IPS-18a (cell line): ENCODE data around the gene ACKR2.

Source experiments
- H3K27ac ChIP-seq: one replicate; pipeline ENCODE4 v1.5.1; 2013; ENCODE audit warnings: low read length
- H3K27me3 ChIP-seq: one replicate; pipeline ENCODE4 v1.6.1; 2013; ENCODE audit warnings: mild to moderate bottlenecking, low read length; ENCODE audit not compliant: control insufficient read depth, insufficient read depth
- H3K36me3 ChIP-seq: one replicate; pipeline ENCODE4 v1.6.1; 2013; ENCODE audit warnings: low read depth, low read length; ENCODE audit not compliant: control insufficient read depth
- H3K4me1 ChIP-seq: one replicate; pipeline ENCODE4 v1.6.1; 2013; ENCODE audit warnings: low read depth, low read length; ENCODE audit not compliant: control insufficient read depth
- H3K4me3 ChIP-seq: one replicate; pipeline ENCODE4 v1.5.1; 2013; ENCODE audit warnings: low read length
- H3K9ac ChIP-seq: one replicate; pipeline ENCODE4 v1.6.1; 2013; ENCODE audit warnings: mild to moderate bottlenecking, low read length, moderate library complexity
- H3K9me3 ChIP-seq: one replicate; pipeline ENCODE4 v1.6.1; 2013; ENCODE audit warnings: low read depth, low read length; ENCODE audit not compliant: control insufficient read depth

Gene ACKR2

DNA sequence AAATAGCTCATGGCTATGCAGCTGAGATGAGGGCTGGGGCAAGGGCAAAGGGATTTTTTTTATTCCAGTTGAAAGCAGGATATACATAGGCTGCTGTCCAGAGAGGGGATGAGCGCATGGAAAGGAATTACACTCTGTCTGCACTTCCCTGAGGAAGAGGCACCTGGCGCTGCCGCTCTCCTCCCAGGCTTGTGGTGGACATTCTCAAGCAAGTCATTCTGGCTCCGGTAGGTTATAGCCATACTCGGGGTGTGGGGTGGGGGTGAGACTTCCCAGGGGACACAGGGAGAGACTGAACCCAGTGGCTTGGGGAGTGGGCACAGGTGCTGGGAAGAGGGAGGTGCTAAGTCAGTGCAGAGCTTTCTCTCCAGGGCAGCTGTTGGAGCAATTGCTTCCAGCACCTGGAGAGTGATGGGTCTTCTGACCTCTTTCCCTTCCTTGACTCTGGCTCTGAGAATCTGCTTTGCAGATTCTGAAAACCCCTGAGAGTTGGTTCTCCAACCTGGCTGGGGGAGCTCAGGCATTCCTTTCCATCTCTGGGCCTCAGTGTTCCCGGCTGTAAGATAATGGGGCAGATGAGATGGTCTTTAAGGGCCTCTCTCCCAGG is 42.1 kb downstream of the ACKR2 start:
- H3K9me3 ChIP-seq = no peaks in the 10 kb centered on the region
- H3K9ac ChIP-seq = no peak overlapping the region
- H3K36me3 ChIP-seq = no peaks in the 10 kb centered on the region
- no peaks in the 10 kb centered on the region for H3K4me1 ChIP-seq
- no peaks in the 10 kb centered on the region for H3K27me3 ChIP-seq
- H3K4me3 ChIP-seq = no peak overlapping the region
- H3K27ac ChIP-seq = no peak overlapping the region

DNA sequence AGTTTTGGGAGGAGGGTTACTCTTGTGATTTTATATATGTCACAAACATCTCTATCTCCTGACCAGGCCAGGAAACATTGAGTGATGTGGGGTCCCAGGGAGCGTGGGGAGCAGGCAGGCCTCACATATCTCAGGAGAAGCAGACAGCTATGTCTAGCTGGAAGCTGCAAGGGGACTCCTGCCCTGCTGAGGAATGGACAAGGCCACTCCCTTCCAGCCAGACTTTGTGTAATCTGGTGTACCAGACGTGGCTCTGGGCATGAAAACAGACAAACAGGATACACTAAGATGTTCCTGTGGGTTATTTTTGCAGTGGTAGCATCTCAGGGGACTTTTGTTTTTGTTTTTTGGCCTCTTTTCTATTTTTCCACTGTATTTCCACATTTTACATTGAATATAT is 43.2 kb downstream of the ACKR2 start:
- Histone ChIP-seq H3K9me3 (no peaks in the 10 kb centered on the region), H3K4me1 (no peaks in the 10 kb centered on the region), H3K27ac (no peak overlapping the region), H3K4me3 (no peak overlapping the region), H3K9ac (no peak overlapping the region), H3K36me3 (no peaks in the 10 kb centered on the region), H3K27me3 (no peaks in the 10 kb centered on the region)

DNA sequence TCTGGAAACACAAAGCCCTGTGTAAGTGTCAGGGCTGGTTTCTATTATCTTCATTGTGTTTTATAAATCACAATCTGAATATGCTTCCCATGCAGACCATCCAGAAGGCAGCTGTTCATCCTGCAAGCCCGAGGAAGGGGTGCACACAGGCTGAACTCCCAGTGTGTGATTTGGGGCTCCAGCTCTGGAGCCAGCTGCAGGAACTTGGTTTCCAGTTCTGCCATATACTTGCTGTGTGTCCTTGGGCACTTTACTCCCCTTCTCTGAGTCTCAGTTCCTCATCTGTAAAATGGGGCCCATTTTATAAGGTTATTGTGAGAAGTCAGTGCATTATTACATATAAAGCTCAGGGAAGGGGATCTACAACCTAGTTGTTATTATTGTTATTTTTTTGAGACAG is 43.8 kb downstream of the ACKR2 start:
- no peaks in the 10 kb centered on the region for H3K4me1 ChIP-seq
- H3K9ac ChIP-seq = no peak overlapping the region
- H3K36me3 ChIP-seq = no peaks in the 10 kb centered on the region

DNA sequence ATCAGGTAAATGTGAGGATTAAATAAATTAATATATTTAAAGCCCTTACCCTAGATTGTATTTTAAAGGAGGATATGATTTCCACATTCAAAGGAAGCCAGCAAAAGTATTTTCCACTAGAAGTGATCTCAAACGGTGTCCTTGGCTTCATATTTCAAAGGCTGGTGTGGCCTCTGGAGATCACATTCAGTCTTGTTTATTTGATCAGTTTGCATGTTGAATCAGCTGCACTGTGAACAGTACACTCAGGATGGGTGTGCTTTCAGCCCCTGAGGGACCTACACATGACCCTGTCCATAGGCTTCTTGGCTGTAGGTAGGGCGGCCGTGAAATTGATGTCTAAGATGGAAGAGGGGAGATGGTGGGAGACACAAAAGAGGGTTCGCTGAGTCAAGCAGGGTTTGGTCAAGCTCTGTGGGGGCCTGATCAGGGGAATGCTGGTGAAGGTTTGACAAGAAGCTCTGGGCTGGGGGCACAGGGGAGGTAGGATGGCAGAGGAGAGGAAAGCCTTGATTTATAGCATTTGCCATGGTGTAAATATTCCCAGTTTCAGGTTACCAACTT is 44.6 kb downstream of the ACKR2 start:
- Histone ChIP-seq H3K36me3 (no peaks in the 10 kb centered on the region), H3K4me1 (no peaks in the 10 kb centered on the region), H3K9ac (no peak overlapping the region), H3K9me3 (no peaks in the 10 kb centered on the region), H3K4me3 (no peak overlapping the region), H3K27me3 (no peaks in the 10 kb centered on the region), H3K27ac (no peak overlapping the region)

More for the DNA sequence above, 43.8 kb downstream of the ACKR2 start:
- H3K27ac ChIP-seq = no peak overlapping the region
- H3K27me3 ChIP-seq = no peaks in the 10 kb centered on the region
- H3K9me3 ChIP-seq = no peaks in the 10 kb centered on the region
- H3K4me3 ChIP-seq = no peak overlapping the region

DNA sequence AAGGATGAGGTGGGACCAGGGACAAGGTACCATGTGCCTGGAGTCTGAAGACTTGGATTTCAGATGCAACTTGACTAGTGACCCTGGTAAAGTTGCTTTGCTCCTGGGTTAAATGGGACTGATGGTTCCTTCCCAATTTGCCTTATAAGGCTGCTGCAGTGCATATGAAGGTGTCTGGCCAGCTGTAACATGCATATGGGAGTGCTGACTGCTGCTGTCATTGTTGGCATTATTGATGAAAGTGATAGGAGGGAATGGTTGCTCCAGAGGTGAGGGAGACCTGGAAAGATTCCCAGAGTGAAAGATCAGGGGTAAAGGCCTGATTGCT is 45.9 kb downstream of the ACKR2 start:
- Histone ChIP-seq H3K27me3 (no peaks in the 10 kb centered on the region), H3K9ac (no peak overlapping the region)

DNA sequence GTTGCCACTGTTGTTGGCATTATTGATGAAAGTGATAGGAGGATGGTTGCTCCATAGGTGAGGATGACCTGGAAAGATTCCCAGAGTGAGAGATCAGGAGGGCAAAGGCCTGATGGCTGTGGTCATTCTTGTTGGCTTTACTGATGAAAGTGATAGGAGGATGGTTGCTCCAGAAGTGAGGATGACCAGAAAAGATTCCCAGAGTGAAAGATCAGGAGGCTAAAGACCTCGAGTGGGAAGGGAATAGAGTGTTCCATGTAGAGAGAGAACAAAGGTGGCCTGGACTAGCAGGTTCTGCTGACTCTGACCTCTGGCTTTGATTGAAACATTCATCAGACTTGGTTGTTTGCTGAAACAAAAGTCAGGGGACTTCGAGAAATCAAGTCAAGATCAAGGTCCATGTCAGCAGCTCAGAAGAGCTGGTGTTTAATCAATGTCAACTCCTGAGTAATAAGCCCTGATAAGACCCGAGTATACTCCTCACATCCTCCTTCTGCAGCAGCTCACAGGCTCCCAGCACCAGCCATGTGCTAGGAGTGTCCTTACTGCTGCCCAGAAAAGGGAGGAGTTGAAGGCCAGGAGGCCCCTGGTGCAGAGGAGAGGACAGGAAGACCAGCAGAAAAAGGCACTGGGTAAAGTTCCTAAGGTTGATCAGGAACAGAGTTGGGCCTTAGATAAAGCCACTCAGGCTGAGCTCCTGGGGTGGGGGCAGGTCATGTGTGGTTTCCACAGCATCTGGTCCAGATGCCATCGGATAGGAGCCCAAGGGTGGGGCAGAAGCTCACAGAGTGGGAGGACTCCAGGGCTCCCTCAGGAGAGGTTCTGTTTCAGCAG is 46.5 kb downstream of the ACKR2 start:
- H3K9ac ChIP-seq = no peak overlapping the region

More for the DNA sequence above, 45.9 kb downstream of the ACKR2 start:
- Histone ChIP-seq H3K4me1 (no peaks in the 10 kb centered on the region), H3K36me3 (no peaks in the 10 kb centered on the region), H3K27ac (no peak overlapping the region), H3K9me3 (no peaks in the 10 kb centered on the region), H3K4me3 (no peak overlapping the region)

DNA sequence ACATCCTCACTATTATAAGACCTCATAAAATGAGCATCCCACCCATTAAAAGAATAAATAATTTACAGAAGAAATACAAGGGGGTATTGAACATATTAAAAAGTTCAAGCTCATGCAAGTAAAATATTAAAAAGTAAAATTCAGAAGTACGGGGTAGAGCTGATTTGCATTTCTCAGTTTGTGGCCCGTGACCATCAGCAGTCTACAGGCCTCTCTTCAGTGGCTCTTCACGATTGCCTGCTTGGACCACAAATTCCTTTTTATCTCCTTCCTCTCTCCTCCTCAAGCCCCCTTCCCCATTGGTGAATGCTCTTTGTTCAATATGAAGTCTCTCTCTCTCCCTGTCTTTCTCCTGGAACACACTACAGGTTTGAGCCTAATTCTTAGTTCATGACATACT is 47.3 kb downstream of the ACKR2 start:
- no peaks in the 10 kb centered on the region for H3K9me3 ChIP-seq
- H3K4me1 ChIP-seq = no peaks in the 10 kb centered on the region
- H3K9ac ChIP-seq = no peak overlapping the region
- H3K36me3 ChIP-seq = no peaks in the 10 kb centered on the region
- no peak overlapping the region for H3K4me3 ChIP-seq
- no peak overlapping the region for H3K27ac ChIP-seq
- H3K27me3 ChIP-seq = no peaks in the 10 kb centered on the region

More for the DNA sequence above, 46.5 kb downstream of the ACKR2 start:
- Histone ChIP-seq H3K27ac (no peak overlapping the region), H3K4me3 (no peak overlapping the region), H3K27me3 (no peaks in the 10 kb centered on the region), H3K36me3 (no peaks in the 10 kb centered on the region), H3K9me3 (no peaks in the 10 kb centered on the region), H3K4me1 (no peaks in the 10 kb centered on the region)

GRCh38 chr3:42864321-42864950 is 55.2 kb downstream of the ACKR2 start:
- Histone ChIP-seq H3K9ac (no peak overlapping the region), H3K4me1 (no peaks in the 10 kb centered on the region), H3K4me3 (no peak overlapping the region)

DNA sequence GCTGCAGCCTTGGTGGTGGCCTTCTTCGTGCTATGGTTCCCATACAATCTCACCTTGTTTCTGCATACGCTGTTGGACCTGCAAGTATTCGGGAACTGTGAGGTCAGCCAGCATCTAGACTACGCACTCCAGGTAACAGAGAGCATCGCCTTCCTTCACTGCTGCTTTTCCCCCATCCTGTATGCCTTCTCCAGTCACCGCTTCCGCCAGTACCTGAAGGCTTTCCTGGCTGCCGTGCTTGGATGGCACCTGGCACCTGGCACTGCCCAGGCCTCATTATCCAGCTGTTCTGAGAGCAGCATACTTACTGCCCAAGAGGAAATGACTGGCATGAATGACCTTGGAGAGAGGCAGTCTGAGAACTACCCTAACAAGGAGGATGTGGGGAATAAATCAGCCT is 56.0 kb downstream of the ACKR2 start:
- H3K36me3 ChIP-seq = no peaks in the 10 kb centered on the region
- no peak overlapping the region for H3K27ac ChIP-seq
- H3K9me3 ChIP-seq = no peaks in the 10 kb centered on the region
- H3K9ac ChIP-seq = no peak overlapping the region
- no peaks in the 10 kb centered on the region for H3K4me1 ChIP-seq
- no peaks in the 10 kb centered on the region for H3K27me3 ChIP-seq
- H3K4me3 ChIP-seq = no peak overlapping the region

More at GRCh38 chr3:42864321-42864950, 55.2 kb downstream of the ACKR2 start:
- H3K9me3 ChIP-seq = no peaks in the 10 kb centered on the region
- no peak overlapping the region for H3K27ac ChIP-seq
- H3K27me3 ChIP-seq = no peaks in the 10 kb centered on the region
- H3K36me3 ChIP-seq = no peaks in the 10 kb centered on the region

GRCh38 chr3:42867138-42867537 is 57.9 kb downstream of the ACKR2 start:
- no peaks in the 10 kb centered on the region for H3K27me3 ChIP-seq
- no peak overlapping the region for H3K27ac ChIP-seq
- no peak overlapping the region for H3K9ac ChIP-seq
- no peaks in the 10 kb centered on the region for H3K9me3 ChIP-seq
- no peaks in the 10 kb centered on the region for H3K36me3 ChIP-seq
- no peak overlapping the region for H3K4me3 ChIP-seq
- H3K4me1 ChIP-seq = no peaks in the 10 kb centered on the region

DNA sequence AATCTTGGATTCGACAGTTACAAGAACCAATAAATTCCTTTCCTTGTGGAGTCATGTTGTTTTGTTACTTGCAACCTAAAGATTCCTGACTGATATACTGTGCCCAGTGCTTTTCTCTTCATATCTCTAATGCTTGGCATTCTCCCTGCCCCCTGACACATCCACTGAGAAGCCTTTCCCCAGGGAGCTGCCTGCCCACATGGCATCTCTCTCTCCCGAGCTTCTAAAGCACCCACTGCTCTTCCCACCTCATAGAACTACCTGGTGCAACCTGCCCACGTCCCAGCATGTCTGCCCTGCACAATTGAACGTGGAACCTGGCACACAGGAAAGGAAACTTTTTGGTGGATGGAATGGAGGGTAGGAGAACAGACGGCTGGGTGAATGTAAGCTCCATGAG is 59.6 kb downstream of the ACKR2 start:
- no peaks in the 10 kb centered on the region for H3K9me3 ChIP-seq
- H3K27ac ChIP-seq = no peak overlapping the region

More for the DNA sequence above, 59.6 kb downstream of the ACKR2 start:
- no peaks in the 10 kb centered on the region for H3K4me1 ChIP-seq
- H3K4me3 ChIP-seq = no peak overlapping the region
- no peak overlapping the region for H3K9ac ChIP-seq
- no peaks in the 10 kb centered on the region for H3K36me3 ChIP-seq
- no peaks in the 10 kb centered on the region for H3K27me3 ChIP-seq
